Activated CD8-positive, alpha-beta memory T cell treated with anti-CD3 and anti-CD28 coated beads, Interleukin-2, amount 50 U/mL, for 1 hour (primary cell): Measurements from ENCODE around the gene TSSK2.

Experiments used
- DNase-seq: peaks from one replicate; pipeline ENCODE4 v3.0.0-alpha.2; 2020; ENCODE audit errors: extremely low read depth

The TSSK2 gene

GRCh38 chr22:19125011-19125410 lies 6.1 kb upstream of the TSSK2 start:
- no peak for DNase-seq

- DNase-seq: no peak
These were observed 5.4 kb upstream of the TSSK2 start for GRCh38 chr22:19125474-19126308.

- no peak for DNase-seq
These were observed 4.5 kb upstream of the TSSK2 start for GRCh38 chr22:19126309-19127273.

GRCh38 chr22:19127329-19128008 lies 3.6 kb upstream of the TSSK2 start:
- no peak for DNase-seq

GRCh38 chr22:19128009-19128401 lies 3.1 kb upstream of the TSSK2 start:
- DNase-seq: no peak

GRCh38 chr22:19128946-19129727 lies 2.0 kb upstream of the TSSK2 start:
- no peak for DNase-seq

- DNase-seq: no peak
These were observed 1.2 kb upstream of the TSSK2 start for GRCh38 chr22:19129871-19130270.

- no peak for DNase-seq
These were observed 542 bp downstream of the TSSK2 start for GRCh38 chr22:19131685-19132015.

- DNase-seq: no peak
These were observed 1.0 kb downstream of the TSSK2 start for GRCh38 chr22:19132153-19132552.

GRCh38 chr22:19132693-19133400 lies 1.7 kb downstream of the TSSK2 start:
- no peak for DNase-seq

- DNase-seq: no peak
These were observed 2.5 kb downstream of the TSSK2 start for GRCh38 chr22:19133561-19133960.

- no peak for DNase-seq
These were observed 3.2 kb downstream of the TSSK2 start for GRCh38 chr22:19134176-19134831.

- DNase-seq: no peak
These were observed 3.8 kb downstream of the TSSK2 start for GRCh38 chr22:19134874-19135273.

- DNase-seq: no peak
These were observed 5.8 kb downstream of the TSSK2 start for GRCh38 chr22:19136915-19137314.

- DNase-seq: no peak
These were observed 6.5 kb downstream of the TSSK2 start for GRCh38 chr22:19137384-19138216.

GRCh38 chr22:19138217-19139000 lies 7.3 kb downstream of the TSSK2 start:
- no peak for DNase-seq

GRCh38 chr22:19139001-19139356 lies 7.9 kb downstream of the TSSK2 start:
- no peak for DNase-seq

- DNase-seq: no peak
These were observed 8.9 kb downstream of the TSSK2 start for GRCh38 chr22:19139974-19140373.

- no peak for DNase-seq
These were observed 11.3 kb downstream of the TSSK2 start for GRCh38 chr22:19142394-19142793.
